A673 (cell line): Measurements from ENCODE around the gene DCUN1D5. TPM values are rescaled to one million over a fixed set of nuclear protein-coding genes. Genes with fewer than 3 reads are reported as not detected.

Experiments used
- BruUV-seq: library from RNA; stranded (reverse); fragments of 400-500 nt; replicated peaks from 2 replicates; lab custom pipeline; 2021; lab: Mats Ljungman, UMichigan
- CTCF ChIA-PET: fragments of 300-600 bp; sonication (Branson Sonifier 250); formaldehyde crosslinking; loops from one replicate; lab custom pipeline; 2022; ENCODE audit warnings: antibody characterized with exemption; lab: Charles Lee
- POLR2A ChIA-PET: fragments of 300-600 bp; sonication (Branson Sonifier 250); formaldehyde crosslinking; loops from one replicate; lab custom pipeline; 2022; ENCODE audit warnings: antibody characterized with exemption; ENCODE audit not compliant: low non-redundant PET; lab: Charles Lee
- DNase-seq: peaks from one replicate; pipeline ENCODE4 v3.0.0-alpha.2; 2015; ENCODE audit warnings: low spot score
- H3K27ac ChIP-seq: fragments of 200-600 bp; sonication (generic); 2 replicates; pipeline ENCODE4 v1.5.1; 2016; ENCODE audit warnings: mixed run types, low read depth, mild to moderate bottlenecking, mixed read lengths, antibody characterized with exemption, low read length; ENCODE audit not compliant: poor library complexity, severe bottlenecking
- H3K27me3 ChIP-seq: fragments of 200-600 bp; sonication (generic); replicated peaks from 2 replicates; pipeline ENCODE4 v1.6.1; 2017; ENCODE audit warnings: mixed run types, low read depth, mild to moderate bottlenecking, mixed read lengths, antibody characterized with exemption, low read length; ENCODE audit not compliant: insufficient read depth, poor library complexity
- H3K36me3 ChIP-seq: fragments of 200-600 bp; sonication (generic); 2 replicates; pipeline ENCODE4 v1.6.1; 2016; ENCODE audit warnings: mixed run types, mild to moderate bottlenecking, mixed read lengths, antibody characterized with exemption, low read length; ENCODE audit not compliant: insufficient read depth, poor library complexity, severe bottlenecking
- H3K4me1 ChIP-seq: fragments of 200-600 bp; sonication (generic); 2 replicates; pipeline ENCODE4 v1.6.1; 2017; ENCODE audit warnings: mixed run types, mild to moderate bottlenecking, mixed read lengths, antibody characterized with exemption, low read length; ENCODE audit not compliant: insufficient read depth, poor library complexity, severe bottlenecking
- H3K4me3 ChIP-seq: fragments of 200-600 bp; sonication (generic); 2 replicates; pipeline ENCODE4 v1.5.1; 2016; ENCODE audit warnings: low read depth, mixed run types, mild to moderate bottlenecking, mixed read lengths, low read length; ENCODE audit not compliant: poor library complexity, severe bottlenecking
- H3K9me3 ChIP-seq: fragments of 200-600 bp; sonication (generic); 2 replicates; pipeline ENCODE4 v1.6.1; 2016; ENCODE audit warnings: mixed run types, low read depth, mild to moderate bottlenecking, mixed read lengths, antibody characterized with exemption, low read length; ENCODE audit not compliant: poor library complexity, severe bottlenecking
- EZH2 ChIP-seq: fragments of 200-600 bp; sonication (generic); IDR thresholded peaks from 2 replicates; pipeline ENCODE4 v1.6.1; 2017; ENCODE audit warnings: borderline replicate concordance, low read depth, mild to moderate bottlenecking, mixed read lengths, antibody characterized with exemption, low read length; ENCODE audit not compliant: poor library complexity, severe bottlenecking
- intact Hi-C: fragments of 100-400 bp; cut with micrococcal nuclease; formaldehyde crosslinking; loops from one replicate; pipeline ENCODE4 v1.10.0; 2022; ENCODE audit not compliant: unreplicated experiment
- total RNA-seq: library from RNA; stranded (reverse); gene quantifications from 2 replicates; pipeline ENCODE4 v1.2.3, GENCODE V29; 2021
- TF ChIP-seq, protein P1 (sequence below): fragments of 300-800, 200-600 bp; sonication (generic); conservative IDR thresholded peaks from 2 replicates; pipeline ENCODE4 v1.5.1; 2017; ENCODE audit warnings: low read depth, mild to moderate bottlenecking, antibody characterized with exemption, low read length, moderate library complexity, mixed read lengths

The DCUN1D5 gene
- total RNA-seq, 1 experiment from 2014 or later, result 102 TPM

- no peak overlapping the region for H3K27ac ChIP-seq
- H3K27me3 ChIP-seq, result no peaks in the 10 kb centered on the region
- ChIA-PET POLR2A (interaction anchor here (0.7 kb wide), 1 partner anchor 28 kb away, joined by 5 read pairs; no protein-coding TSS in a partner anchor), CTCF (no interaction called here)
- no peaks in the 10 kb centered on the region for H3K9me3 ChIP-seq
- H3K36me3 ChIP-seq, result no peaks in the 10 kb centered on the region
- no peak for TF ChIP-seq EZH2
- TF ChIP-seq, protein P1, sequence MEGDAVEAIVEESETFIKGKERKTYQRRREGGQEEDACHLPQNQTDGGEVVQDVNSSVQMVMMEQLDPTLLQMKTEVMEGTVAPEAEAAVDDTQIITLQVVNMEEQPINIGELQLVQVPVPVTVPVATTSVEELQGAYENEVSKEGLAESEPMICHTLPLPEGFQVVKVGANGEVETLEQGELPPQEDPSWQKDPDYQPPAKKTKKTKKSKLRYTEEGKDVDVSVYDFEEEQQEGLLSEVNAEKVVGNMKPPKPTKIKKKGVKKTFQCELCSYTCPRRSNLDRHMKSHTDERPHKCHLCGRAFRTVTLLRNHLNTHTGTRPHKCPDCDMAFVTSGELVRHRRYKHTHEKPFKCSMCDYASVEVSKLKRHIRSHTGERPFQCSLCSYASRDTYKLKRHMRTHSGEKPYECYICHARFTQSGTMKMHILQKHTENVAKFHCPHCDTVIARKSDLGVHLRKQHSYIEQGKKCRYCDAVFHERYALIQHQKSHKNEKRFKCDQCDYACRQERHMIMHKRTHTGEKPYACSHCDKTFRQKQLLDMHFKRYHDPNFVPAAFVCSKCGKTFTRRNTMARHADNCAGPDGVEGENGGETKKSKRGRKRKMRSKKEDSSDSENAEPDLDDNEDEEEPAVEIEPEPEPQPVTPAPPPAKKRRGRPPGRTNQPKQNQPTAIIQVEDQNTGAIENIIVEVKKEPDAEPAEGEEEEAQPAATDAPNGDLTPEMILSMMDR, result no peak
- intact Hi-C loops, result no loop called here
- H3K4me1 ChIP-seq, result no peaks in the 10 kb centered on the region
- H3K4me3 ChIP-seq, result no peak overlapping the region
- no peak for DNase-seq
- BruUV-seq, result no TSS peak
Observed at GRCh38 chr11:103024086-103024485, 67.9 kb downstream of the DCUN1D5 start.

DNA sequence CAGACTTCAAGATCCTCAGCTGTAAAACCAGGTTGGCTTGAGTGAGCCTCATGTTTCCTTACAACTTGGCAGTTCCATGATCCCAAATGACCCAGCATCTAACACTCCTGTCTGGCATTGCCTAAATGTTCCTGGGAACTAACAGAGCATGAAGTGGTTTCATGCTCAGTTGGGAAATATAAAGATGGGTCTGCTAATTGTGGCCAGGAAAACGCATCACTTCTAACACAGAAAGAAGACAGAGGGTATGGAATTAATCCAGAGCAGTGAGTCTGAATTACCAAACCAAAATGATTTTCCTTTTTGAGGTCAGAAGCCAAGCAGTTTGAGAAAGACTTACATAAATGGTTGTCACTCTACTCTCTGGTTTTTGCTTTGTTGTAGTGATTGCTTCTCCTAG is 75.9 kb downstream of the DCUN1D5 start:
- Histone ChIP-seq H3K9me3 (no peaks in the 10 kb centered on the region), H3K27ac (no peak overlapping the region), H3K27me3 (no peaks in the 10 kb centered on the region), H3K4me3 (no peak overlapping the region), H3K36me3 (no peaks in the 10 kb centered on the region), H3K4me1 (no peaks in the 10 kb centered on the region)
- no TSS peak for BruUV-seq
- intact Hi-C loops, result no loop called here
- ChIA-PET POLR2A (no interaction called here), CTCF (no interaction called here)
- DNase-seq, result no peak
- TF ChIP-seq EZH2, result no peak
- TF ChIP-seq, protein P1, result no peak

- CTCF ChIA-PET, result no interaction called here
- no peak for TF ChIP-seq EZH2
- TF ChIP-seq, protein P1, result no peak
- intact Hi-C loops, result no loop called here
- no peak for DNase-seq
- no peaks in the 10 kb centered on the region for H3K9me3 ChIP-seq
- H3K36me3 ChIP-seq, result no peaks in the 10 kb centered on the region
- no peak overlapping the region for H3K27ac ChIP-seq
- BruUV-seq, result no TSS peak
- no peaks in the 10 kb centered on the region for H3K4me1 ChIP-seq
- no peak overlapping the region for H3K4me3 ChIP-seq
- H3K27me3 ChIP-seq, result no peaks in the 10 kb centered on the region
- POLR2A ChIA-PET, result no interaction called here
Observed at GRCh38 chr11:103013421-103013820, 78.5 kb downstream of the DCUN1D5 start.

Other genes with a start within 250 kb of the DCUN1D5 start
- gene MMP3, start 248.6 kb downstream of the DCUN1D5 start, total RNA-seq, result 1.1 and 1.3 TPM in 2 replicates
- 0.19 TPM in 1 of 2 replicates, not detected in the other for gene MMP12, start 217.2 kb downstream of the DCUN1D5 start, total RNA-seq
- not detected in 2 replicates for gene MMP13, start 136.4 kb downstream of the DCUN1D5 start, total RNA-seq
- 42.6 and 44.0 TPM in 2 replicates for gene DYNC2H1, start 17.3 kb upstream of the DCUN1D5 start, total RNA-seq